Raji (cell line): Measurements from ENCODE around the gene WFIKKN2.

Source experiments
- POLR2A ChIP-seq: IDR thresholded peaks from 2 replicates; pipeline ENCODE4 v1.6.1; 2011; ENCODE audit warnings: low read depth, low read length, control low read depth; ENCODE audit not compliant: insufficient read depth

WFIKKN2 gene

GRCh38 chr17:50855708-50856330 lies 20.4 kb downstream of the WFIKKN2 start:
- TF ChIP-seq POLR2A = no peak

GRCh38 chr17:50856431-50856830 lies 21.0 kb downstream of the WFIKKN2 start:
- TF ChIP-seq POLR2A = no peak

GRCh38 chr17:50858486-50859225 lies 23.3 kb downstream of the WFIKKN2 start:
- TF ChIP-seq POLR2A = no peak

- TF ChIP-seq POLR2A = no peak
Measured at GRCh38 chr17:50861334-50861676, 25.9 kb downstream of the WFIKKN2 start.

GRCh38 chr17:50861822-50862528 lies 26.6 kb downstream of the WFIKKN2 start:
- TF ChIP-seq POLR2A = no peak

GRCh38 chr17:50863221-50863843 lies 27.9 kb downstream of the WFIKKN2 start:
- TF ChIP-seq POLR2A = no peak

GRCh38 chr17:50863931-50864330 lies 28.5 kb downstream of the WFIKKN2 start:
- TF ChIP-seq POLR2A = no peak

- no peak for TF ChIP-seq POLR2A
Measured at GRCh38 chr17:50864747-50865059, 29.3 kb downstream of the WFIKKN2 start.

GRCh38 chr17:50865060-50865867 lies 29.9 kb downstream of the WFIKKN2 start:
- 0 out of 2 replicates have a peak, but pooled peaks have one; percentile 28 for TF ChIP-seq POLR2A

- TF ChIP-seq POLR2A = no peak
Measured at GRCh38 chr17:50865868-50866260, 30.5 kb downstream of the WFIKKN2 start.

GRCh38 chr17:50866261-50866949 lies 31.0 kb downstream of the WFIKKN2 start, which contains the start of gene TOB1:
TOB1 (minus strand) TSS chr17:50866354; CDS start chr17:50864017, 2,337 bp downstream.
- TF ChIP-seq POLR2A = peak; percentile 96

- TF ChIP-seq POLR2A = peak; percentile 80
Measured at GRCh38 chr17:50866950-50867362, 31.6 kb downstream of the WFIKKN2 start.

GRCh38 chr17:50867363-50868139 lies 32.2 kb downstream of the WFIKKN2 start:
- TF ChIP-seq POLR2A = no peak; the same call in 1 of the 2 replicates

GRCh38 chr17:50868140-50868438 lies 32.7 kb downstream of the WFIKKN2 start:
- no peak for TF ChIP-seq POLR2A

- no peak for TF ChIP-seq POLR2A
Measured at GRCh38 chr17:50868602-50869001, 33.2 kb downstream of the WFIKKN2 start.
